ENCODE measurements around the gene MATN1. TPM values are rescaled to one million over a fixed set of nuclear protein-coding genes. Genes with fewer than 3 reads are reported as not detected.

Gene MATN1
- total RNA-seq, 1 donor from 2014 or later = 0.17 TPM

- no peak for DNase-seq
Observed at GRCh38 chr1:30716646-30717045, 6.7 kb downstream of the MATN1 start.

GRCh38 chr1:30715886-30716285, 7.5 kb downstream of the MATN1 start:
- no peak for DNase-seq

GRCh38 chr1:30715216-30715615, 8.2 kb downstream of the MATN1 start:
- DNase-seq = peak; percentile 17

- no peak for DNase-seq
Observed at GRCh38 chr1:30714536-30715090, 8.8 kb downstream of the MATN1 start.

GRCh38 chr1:30714025-30714424, 9.4 kb downstream of the MATN1 start:
- no peak for DNase-seq

DNA sequence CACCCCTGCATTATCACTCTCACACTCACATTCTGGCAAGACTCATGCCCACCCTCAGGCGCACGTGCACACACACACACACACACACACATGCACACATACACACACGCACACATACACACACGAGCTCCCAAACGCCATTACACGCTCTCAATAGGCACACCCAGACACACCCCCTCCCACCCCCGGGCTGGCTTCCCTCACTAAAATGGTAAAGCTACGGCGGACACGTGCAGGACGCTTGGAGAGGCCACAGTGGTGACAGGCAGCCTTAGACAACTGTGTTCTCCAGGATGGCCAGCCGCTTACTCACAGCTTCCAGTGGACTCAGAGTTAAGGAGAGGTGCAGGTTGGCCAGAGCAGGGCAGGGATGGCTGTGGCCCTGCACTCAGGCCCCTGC, 10.1 kb downstream of the MATN1 start:
- no peak for DNase-seq

DNA sequence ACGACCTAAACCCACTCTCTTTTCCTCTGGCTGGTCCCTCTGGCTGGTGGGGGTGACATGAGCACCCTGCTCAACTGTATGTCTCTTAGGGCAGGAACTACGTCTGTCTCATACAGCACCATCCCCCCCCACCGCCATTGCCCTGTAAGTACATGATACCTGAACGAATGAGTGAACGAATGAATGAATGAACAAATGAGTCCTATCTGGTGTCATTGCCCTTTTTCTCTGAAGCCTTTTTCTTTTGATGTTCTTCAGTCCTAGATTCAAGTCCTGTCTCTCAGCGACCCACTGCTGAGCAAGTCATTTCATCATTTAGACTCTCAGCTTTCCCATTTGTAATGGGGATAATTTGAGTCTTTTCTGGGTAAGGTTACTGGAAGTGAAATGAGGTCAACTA, 10.8 kb downstream of the MATN1 start:
- no peak for DNase-seq

- no peak for DNase-seq
Observed at GRCh38 chr1:30710407-30710806, 13.0 kb downstream of the MATN1 start.

DNA sequence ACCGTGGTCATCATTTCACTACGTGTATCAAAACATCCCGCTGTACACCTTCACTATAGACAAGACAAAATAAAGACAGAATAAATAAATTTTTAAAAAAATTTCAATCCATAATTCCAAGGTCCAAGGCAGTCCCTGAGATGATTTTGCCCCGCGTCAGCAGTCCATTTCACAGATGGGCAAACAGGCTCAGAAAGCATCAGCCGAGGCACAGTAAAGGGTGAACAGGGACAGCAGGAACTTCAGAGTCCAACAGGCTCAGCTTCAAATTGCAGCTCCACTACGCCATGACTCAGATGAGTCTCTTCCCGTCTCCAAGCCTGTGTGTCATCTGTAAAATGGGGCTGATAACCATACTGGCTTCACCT, 15.0 kb downstream of the MATN1 start:
- no peak for DNase-seq

DNA sequence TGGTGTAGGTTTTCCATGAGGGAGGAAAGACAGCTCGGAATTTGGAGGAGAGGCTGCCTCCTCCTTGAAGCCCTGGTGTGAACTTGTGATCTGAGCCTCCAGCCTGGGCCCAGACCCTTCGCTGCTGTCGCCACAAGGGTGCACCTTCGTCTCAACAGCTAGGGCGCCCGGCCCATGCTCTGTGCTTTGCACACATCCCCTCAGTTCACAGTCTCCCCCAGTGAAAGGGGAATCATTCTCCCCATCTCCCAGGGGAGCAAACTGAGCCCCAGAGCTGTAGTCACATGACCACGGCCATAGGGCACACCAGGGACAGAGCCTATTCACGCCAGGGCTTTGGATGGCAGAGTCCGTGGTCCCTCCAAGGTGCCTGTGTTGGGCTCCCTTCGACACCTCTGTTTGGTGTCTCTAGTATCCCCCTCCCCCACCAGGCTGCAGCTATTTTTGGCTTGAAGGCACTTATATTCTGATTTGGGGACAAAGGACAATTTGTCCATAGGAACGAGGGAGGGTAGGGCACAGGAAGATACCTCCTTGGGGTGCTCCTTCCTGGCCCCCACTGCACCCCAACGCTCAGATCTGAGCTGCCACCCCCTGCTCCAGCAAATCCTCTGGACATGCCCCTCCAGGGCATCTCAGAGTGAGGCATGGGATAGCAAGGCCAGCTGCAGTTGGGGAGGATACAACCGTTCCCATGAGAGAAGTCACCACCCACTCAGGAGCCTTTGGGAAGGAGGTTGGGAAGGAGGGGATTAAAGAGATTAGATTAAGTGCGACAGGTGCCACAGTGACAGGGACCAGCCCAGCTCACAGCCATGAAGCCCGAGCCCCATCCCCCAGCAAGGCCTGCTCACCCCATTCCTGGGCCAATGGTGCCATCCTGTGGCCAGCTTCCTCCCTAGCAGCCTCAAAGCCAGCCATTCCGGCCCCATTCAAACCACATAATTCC, 15.7 kb downstream of the MATN1 start:
- DNase-seq = peak; percentile 79

DNA sequence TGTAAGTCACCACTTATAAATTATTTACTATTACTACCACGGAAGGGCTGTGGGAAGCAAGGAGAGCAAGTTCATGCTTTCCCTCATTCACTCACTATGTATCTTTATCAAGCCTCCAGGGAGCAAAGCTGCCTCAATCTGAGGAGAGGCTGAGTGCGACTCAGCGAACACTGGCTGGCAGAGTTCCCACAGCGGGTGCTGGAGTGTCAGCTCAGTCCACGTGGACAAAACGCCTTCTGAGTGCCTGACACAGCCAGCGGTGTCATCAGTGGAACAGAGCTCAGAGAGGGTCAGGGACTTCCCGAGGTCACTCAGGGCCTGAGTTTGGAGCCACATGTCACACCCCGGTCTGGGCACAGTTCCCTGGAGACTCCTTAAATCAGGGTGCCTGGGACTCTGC, 16.9 kb downstream of the MATN1 start:
- DNase-seq = no peak

- no peak for DNase-seq
Observed at GRCh38 chr1:30705698-30706097, 17.7 kb downstream of the MATN1 start.

- no peak for DNase-seq
Observed at GRCh38 chr1:30704765-30705509, 18.4 kb downstream of the MATN1 start.

GRCh38 chr1:30704271-30704670, 19.1 kb downstream of the MATN1 start:
- no peak for DNase-seq

GRCh38 chr1:30702823-30703222, 20.6 kb downstream of the MATN1 start:
- DNase-seq = no peak

DNA sequence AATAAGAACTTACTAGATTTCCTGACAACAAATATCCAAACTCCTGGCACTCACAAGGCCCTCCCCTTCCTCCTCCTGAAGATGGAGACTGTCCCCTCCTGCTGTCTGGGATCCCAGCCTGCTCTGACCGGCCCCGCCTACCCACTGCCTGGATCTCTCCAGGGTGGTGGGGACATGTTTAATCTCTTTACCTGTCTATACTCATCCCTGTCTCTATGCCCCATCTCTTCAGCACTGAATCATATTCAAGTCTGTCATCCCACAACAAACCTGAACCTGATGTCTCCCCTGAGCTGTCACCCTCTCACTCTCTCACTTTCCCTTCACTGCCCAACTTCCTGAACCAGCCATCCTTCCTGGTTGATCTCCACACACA, 22.1 kb downstream of the MATN1 start:
- DNase-seq = no peak

GRCh38 chr1:30700528-30701257, 22.7 kb downstream of the MATN1 start:
- DNase-seq = peak; percentile 29

- no peak for DNase-seq
Observed at GRCh38 chr1:30699762-30700161, 23.6 kb downstream of the MATN1 start.

- DNase-seq = no peak
Observed at GRCh38 chr1:30698401-30698981, 24.9 kb downstream of the MATN1 start.

DNA sequence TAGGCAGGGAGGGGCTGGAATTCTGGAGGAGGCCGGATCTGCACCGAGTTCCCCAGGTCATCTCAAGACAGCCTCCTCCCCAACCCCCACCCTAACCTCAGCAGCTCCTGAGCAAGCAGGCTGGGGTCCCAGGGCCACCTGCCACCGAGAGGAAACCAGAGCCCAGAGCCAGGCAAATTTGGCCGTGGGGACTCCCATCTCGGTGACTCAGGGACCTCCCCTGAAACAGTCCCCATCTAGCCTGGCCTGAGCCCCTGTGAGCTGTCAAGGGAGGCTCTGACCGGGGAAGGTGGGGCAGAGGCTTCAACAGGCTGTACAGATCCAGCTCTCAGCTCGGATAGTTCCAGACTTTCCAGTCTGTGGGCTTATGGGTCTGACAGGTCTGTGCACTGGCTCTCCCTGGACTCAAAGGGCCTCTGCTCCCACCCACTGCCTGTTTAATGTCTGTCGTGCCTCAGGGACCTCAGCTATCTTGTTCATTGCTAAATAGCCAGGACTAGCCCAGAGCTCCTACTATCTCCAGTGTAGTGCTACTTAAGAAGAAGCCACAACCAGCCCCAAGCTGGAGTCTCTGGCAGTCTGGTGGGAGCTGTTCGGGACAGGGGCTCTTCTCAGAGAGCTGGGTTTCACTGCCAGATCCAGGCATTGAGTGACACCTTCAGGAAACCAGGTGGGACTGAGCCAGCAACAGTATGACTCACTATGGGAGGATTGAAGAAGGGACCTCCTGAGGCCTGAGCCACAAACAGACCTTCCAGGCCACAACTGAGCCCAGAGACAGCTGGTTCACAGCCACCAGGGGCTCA, 25.6 kb downstream of the MATN1 start:
- DNase-seq = no peak

DNA sequence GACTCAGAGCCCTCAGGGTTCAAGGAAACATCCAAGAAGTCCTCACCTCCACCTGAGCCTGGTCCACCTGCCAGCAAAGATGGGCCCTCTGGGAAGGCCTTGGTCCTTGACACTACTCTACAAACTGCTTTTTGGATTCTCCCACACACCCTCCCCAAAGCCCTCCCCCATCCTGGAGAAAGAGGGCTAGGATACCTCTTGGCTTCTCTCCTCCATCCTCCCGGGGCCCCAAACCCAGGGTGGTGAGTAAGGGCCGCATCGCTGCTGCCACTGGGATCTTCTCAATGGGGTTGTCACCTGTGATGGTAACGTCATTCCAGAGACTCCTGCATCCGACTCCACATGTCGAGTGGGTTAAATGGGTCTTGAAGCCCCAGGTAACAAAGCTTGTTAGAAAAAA, 26.6 kb downstream of the MATN1 start:
- DNase-seq = no peak

DNA sequence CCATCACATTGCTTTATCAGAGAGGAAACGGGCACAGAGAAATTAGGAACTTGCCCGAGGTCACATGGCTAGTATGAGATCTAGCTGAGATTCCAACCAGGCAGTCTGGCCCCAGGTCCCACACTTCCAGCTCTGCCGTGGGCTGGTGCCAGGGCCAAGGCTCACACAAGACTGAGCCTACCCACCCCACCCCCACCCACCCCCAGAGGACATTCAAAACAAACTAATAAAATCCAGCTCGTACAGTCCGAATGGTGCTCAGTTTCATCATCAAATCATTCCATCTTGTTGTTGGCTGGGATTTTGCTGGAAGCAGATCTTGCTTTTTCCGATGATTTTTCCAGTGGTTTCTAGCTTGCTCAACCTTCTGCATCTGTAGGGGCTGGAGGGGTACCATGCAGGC, 27.9 kb downstream of the MATN1 start:
- no peak for DNase-seq
